Tibial artery (tissue), 4 donors: Measurements from ENCODE around the gene DAPP1.
"Not testable (repeated sequence)": the region's sequence is repeated elsewhere in the genome, so short reads cannot be mapped to it uniquely, and the experiment has no call there.

Experiments
- DNase-seq, 2 donors: peaks; one replicate each; pipeline ENCODE4 v3.0.0-alpha.2; 2019
- H3K27ac ChIP-seq, 2 donors: fragments of 200-600 bp; sonication (generic) in 1 of 2; 1 replicate in 1 of 2; 2 replicates in 1 of 2; pipeline ENCODE4 v1.5.1; 2018 to 2019; ENCODE audit warnings: mild to moderate bottlenecking in 1 of 2
- H3K27me3 ChIP-seq, 2 donors: fragments of 200-600 bp; sonication (generic) in 1 of 2; one replicate each; pipeline versions ENCODE4 v1.5.1 to v1.6.0; 2016 to 2019
- H3K36me3 ChIP-seq, 3 donors: fragments of 200-600 bp; sonication (generic) in 2 of 3; one replicate each; pipeline ENCODE4 v1.5.1; 2016 to 2019; ENCODE audit warnings: mild to moderate bottlenecking in 2 of 3
- H3K4me1 ChIP-seq, 4 donors: fragments of 200-600 bp; sonication (generic) in 2 of 4; 1 replicate in 3 of 4; 2 replicates in 1 of 4; pipeline ENCODE4 v1.5.1; 2016 to 2019
- H3K4me3 ChIP-seq, 2 donors: fragments of 200-600 bp; sonication (generic) in 1 of 2; 1 replicate in 1 of 2; 2 replicates in 1 of 2; pipeline ENCODE4 v1.5.1; 2018 to 2019; ENCODE audit warnings: mild to moderate bottlenecking in 2 of 2
- H3K9me3 ChIP-seq, 3 donors: fragments of 200-600 bp; sonication (generic) in 1 of 3; one replicate each; pipeline ENCODE4 v1.5.1; 2016 to 2019
- intact Hi-C: fragments of 100-400 bp; cut with DNase I; formaldehyde crosslinking; loops from one replicate; pipeline ENCODE4 v1.15.0; 2023; ENCODE audit warnings: low total_unique reads
- TF ChIP-seq, protein P1 (sequence below), 2 experiments: fragments of 200-600 bp in 1 of 2; fragments of 450-650 bp in 1 of 2; IDR thresholded peaks; one replicate each; pipeline ENCODE4 v1.5.1; 2017 to 2019; ENCODE audit warnings: antibody characterized with exemption in 2 of 2, mild to moderate bottlenecking in 1 of 2, moderate library complexity in 1 of 2

Gene DAPP1

DNA sequence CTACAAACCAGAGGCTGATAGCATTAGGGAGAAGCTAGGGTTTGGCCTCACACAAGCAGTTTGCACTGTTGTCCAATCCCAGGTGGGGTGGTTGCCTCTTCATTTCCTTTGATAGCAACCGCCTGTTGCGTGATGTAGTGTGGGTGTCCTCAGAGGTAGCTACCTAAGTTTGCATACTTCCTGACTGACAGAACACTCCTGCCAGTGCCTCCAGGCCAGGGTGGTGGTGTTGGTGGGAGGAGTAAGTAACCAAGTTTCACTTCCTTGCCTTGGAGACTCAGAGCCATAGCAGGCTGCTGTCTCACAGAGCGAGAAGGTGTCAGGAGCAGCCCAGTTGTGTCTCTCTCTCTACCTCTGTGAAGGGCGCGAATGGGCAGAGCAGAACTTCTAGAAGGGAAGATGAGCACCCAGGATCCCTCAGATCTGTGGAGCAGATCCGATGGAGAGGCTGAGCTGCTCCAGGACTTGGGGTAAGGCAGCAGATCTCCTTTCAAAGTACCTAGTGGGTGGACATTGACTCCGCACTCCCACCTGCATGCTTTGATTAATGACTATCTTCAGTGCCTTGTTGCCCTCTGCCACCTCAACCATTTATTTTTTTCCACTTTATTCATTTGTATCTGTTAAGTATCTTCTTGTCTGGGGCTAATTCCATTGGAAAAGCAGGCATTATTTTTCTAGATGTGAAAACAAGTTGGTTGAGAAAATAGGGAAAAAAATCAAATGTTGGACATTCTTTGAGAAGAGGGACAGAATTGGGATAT is at the start of gene DAPP1:
TSS of gene DAPP1 (plus strand) at position 283 of the 764 bp plus-strand sequence. CDS start at position 370, 87 bp downstream.
- peak; percentile 31 to 64 for DNase-seq
- H3K4me1 ChIP-seq, result no peaks in the 10 kb centered on the region
- no peaks in the 10 kb centered on the region for H3K36me3 ChIP-seq
- no peak within 1 kb of the TSS for H3K27ac ChIP-seq
- no peaks in the 10 kb centered on the region for H3K9me3 ChIP-seq
- no peaks in the 10 kb centered on the region for H3K27me3 ChIP-seq
- intact Hi-C loops, result no loop called here
- TF ChIP-seq, protein P1, sequence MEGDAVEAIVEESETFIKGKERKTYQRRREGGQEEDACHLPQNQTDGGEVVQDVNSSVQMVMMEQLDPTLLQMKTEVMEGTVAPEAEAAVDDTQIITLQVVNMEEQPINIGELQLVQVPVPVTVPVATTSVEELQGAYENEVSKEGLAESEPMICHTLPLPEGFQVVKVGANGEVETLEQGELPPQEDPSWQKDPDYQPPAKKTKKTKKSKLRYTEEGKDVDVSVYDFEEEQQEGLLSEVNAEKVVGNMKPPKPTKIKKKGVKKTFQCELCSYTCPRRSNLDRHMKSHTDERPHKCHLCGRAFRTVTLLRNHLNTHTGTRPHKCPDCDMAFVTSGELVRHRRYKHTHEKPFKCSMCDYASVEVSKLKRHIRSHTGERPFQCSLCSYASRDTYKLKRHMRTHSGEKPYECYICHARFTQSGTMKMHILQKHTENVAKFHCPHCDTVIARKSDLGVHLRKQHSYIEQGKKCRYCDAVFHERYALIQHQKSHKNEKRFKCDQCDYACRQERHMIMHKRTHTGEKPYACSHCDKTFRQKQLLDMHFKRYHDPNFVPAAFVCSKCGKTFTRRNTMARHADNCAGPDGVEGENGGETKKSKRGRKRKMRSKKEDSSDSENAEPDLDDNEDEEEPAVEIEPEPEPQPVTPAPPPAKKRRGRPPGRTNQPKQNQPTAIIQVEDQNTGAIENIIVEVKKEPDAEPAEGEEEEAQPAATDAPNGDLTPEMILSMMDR (IDR thresholded peaks at IDR 0.05), result no peak
- H3K4me3 ChIP-seq, result peak within 1 kb of the TSS in 1 of 2 donors; percentile 8

DNA sequence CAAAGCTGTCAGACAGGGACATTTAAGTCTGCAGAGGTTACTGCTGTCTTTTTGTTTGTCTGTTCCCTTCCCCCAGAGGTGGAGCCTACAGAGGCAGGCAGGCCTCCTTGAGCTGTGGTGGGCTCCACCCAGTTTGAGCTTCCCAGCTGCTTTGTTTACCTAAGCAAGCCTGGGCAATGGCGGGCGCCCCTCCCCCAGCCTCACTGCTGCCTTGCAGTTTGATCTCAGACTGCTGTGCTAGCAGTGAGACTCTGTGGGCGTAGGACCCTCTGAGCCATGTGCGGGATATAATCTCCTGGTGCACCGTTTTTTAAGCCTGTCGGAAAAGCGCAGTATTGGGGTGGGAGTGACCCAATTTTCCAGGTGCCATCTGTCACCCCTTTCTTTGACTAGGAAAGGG is 45.8 kb upstream of the DAPP1 start:
- H3K27ac ChIP-seq, H3K27me3 ChIP-seq, H3K4me3 ChIP-seq, H3K4me1 ChIP-seq, H3K9me3 ChIP-seq, H3K36me3 ChIP-seq, DNase-seq, intact Hi-C loops: not testable (repeated sequence)

GRCh38 chr4:99783940-99784339 is 32.7 kb upstream of the DAPP1 start:
- peaks cover 0 to under 1% (median 0%) of the 10 kb centered on the region in 3 donors for H3K9me3 ChIP-seq
- no peak overlapping the region for H3K4me3 ChIP-seq
- DNase-seq, result no peak
- H3K27me3 ChIP-seq, result no peaks in the 10 kb centered on the region
- TF ChIP-seq, protein P1 (IDR thresholded peaks at IDR 0.05), result no peak
- intact Hi-C loops, result no loop called here
- H3K27ac ChIP-seq, result no peak overlapping the region
- no peaks in the 10 kb centered on the region for H3K36me3 ChIP-seq
- H3K4me1 ChIP-seq, result no peaks in the 10 kb centered on the region

DNA sequence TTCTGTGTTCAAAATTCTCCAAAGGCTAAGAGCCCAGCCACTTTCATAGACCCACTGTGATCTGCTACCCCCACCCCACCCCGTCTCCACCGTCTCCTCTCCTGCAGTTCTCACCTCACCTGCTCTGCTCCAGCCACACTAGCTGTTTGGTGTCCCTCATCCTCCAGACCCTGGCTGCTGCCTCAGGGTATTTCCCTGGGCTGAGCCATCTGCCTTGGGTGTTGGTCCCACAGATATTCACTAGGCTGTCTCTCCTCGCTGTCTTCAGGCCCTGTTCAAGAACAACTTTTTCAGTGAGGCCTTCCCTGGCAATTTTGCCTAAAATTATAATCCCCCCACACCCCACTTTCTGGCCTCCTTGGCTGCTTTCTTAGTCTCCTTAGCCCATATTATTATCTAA is 31.8 kb upstream of the DAPP1 start:
- Histone ChIP-seq H3K36me3 (no peaks in the 10 kb centered on the region), H3K4me1 (no peaks in the 10 kb centered on the region), H3K9me3 (no peaks in the 10 kb centered on the region), H3K27me3 (no peaks in the 10 kb centered on the region), H3K4me3 (no peak overlapping the region), H3K27ac (no peak overlapping the region)
- intact Hi-C loops, result no loop called here
- DNase-seq, result no peak
- TF ChIP-seq, protein P1 (IDR thresholded peaks at IDR 0.05), result no peak

GRCh38 chr4:99790796-99791617 is 25.6 kb upstream of the DAPP1 start:
- no peak for DNase-seq
- no peak overlapping the region for H3K27ac ChIP-seq
- intact Hi-C loops, result no loop called here
- TF ChIP-seq, protein P1 (IDR thresholded peaks at IDR 0.05), result no peak
- H3K4me1 ChIP-seq, result peaks cover 0 to 7% (median 2%) of the 10 kb centered on the region in 4 donors
- no peaks in the 10 kb centered on the region for H3K36me3 ChIP-seq
- no peak overlapping the region for H3K4me3 ChIP-seq
- no peaks in the 10 kb centered on the region for H3K9me3 ChIP-seq
- H3K27me3 ChIP-seq, result no peaks in the 10 kb centered on the region
